GM18507 (cell line): Measurements from ENCODE around the gene SERPINE3.

Experiments used
- DNase-seq: peaks from one replicate; pipeline ENCODE4 v3.0.0; 2011; ENCODE audit warnings: low read depth; ENCODE audit not compliant: insufficient read length; ENCODE audit errors: extremely low spot score
- FAIRE-seq: peaks from 2 replicates; lab custom pipeline; 2011; peaks lifted over from hg19 to GRCh38; lab: Jason Lieb, UNC

The SERPINE3 gene

GRCh38 chr13:51357928-51358595 lies 18.6 kb downstream of the SERPINE3 start:
- DNase-seq (no peak), FAIRE-seq (no peak)

DNA sequence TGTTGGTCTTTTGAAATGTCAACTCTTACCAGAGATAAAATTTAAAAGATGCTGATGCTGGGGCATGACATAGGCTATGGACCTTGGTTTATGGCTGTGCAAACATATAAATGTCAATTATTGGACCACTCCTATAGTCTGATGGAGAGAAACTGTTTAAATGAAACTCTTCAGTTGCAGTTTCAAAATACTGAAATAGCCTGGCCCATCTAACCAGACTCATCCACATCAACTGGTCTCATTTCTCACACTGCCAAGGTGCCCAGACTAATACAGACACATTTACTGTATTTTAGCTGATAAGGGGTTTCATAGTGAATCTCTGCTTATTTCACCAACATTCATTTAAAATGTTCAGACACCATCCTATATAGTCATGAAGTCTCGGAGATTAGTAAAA lies 19.9 kb downstream of the SERPINE3 start:
- FAIRE-seq (peak; percentile 54), DNase-seq (no peak)

- no peak for FAIRE-seq
- no peak for DNase-seq
Observed at GRCh38 chr13:51360489-51360888, 21.0 kb downstream of the SERPINE3 start.

GRCh38 chr13:51361106-51361505 lies 21.6 kb downstream of the SERPINE3 start:
- DNase-seq (no peak), FAIRE-seq (peak; percentile 9)

GRCh38 chr13:51363625-51364024 lies 24.1 kb downstream of the SERPINE3 start:
- no peak for DNase-seq
- FAIRE-seq: no peak

DNA sequence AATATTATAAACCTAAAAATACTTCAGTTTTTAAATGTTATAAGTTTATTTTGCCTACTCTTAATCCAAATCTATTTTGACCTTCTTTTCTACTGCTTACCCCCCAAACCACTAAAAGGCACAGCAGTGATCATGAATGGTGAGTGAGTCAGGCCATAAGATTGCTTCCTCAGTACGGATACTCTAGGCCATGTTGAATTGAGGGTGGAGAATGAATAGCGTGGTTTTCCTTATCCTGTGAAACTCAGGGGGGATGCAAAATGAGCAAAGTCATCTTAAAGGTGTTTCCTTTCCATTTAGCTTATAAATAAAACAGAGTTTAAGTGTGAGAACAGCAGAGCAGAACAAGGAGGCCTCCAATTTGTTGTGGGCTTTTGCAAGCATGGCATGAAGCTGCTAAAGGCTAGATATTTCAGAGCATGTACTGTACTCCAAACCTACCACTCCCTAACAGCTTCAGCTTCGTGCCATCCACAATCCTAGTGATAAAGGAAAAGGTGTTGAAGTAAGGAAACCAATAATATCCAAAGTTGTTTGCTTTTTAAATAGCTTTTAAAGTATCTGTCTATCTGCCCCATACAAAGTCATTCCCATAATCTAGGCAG lies 25.0 kb downstream of the SERPINE3 start:
- FAIRE-seq (no peak), DNase-seq (no peak)

- FAIRE-seq: no peak
- DNase-seq: no peak
Observed at GRCh38 chr13:51370116-51370515, 30.6 kb downstream of the SERPINE3 start.

DNA sequence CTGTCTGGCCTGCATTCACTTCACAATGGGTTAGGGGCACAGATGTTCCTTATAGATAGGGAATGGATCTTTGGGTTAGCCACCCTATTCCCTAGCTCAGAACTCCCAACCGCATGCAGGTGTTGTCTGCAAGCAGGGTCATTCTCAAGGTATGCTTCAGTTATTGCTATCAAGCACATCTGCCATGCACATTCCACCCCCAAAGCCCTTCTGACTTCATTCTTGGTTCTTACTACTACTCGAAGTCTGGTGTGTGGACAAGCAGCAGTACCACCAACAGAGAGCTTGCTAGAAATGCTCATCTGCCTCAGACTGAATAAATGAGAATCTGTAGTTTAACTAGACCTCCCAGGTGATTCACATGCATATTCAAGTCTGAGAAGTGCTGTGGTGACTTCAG lies 31.3 kb downstream of the SERPINE3 start:
- no peak for DNase-seq
- FAIRE-seq: no peak

- no peak for DNase-seq
- no peak for FAIRE-seq
Observed at GRCh38 chr13:51371768-51372399, 32.4 kb downstream of the SERPINE3 start.

- DNase-seq: no peak
- no peak for FAIRE-seq
Observed at GRCh38 chr13:51373451-51373850, 34.0 kb downstream of the SERPINE3 start.

DNA sequence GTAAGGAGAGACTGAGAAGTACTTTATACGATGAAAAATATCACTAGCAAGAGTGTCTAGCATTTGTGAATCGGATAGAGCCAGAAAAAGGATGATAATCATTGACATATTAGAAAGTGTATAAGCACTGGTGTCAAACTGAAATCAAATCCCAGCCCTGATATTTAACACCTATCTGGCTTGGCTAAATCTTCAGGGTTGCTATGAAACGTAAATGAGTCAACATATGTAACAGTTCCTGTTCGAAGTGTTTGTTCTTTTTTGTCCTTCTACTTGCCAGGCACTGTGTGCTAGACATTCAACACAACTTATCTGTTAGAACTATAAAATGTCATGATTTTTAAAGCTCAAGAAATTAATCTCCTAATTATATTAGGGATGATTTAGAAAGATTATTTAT lies 40.8 kb downstream of the SERPINE3 start:
- FAIRE-seq: no peak
- no peak for DNase-seq

DNA sequence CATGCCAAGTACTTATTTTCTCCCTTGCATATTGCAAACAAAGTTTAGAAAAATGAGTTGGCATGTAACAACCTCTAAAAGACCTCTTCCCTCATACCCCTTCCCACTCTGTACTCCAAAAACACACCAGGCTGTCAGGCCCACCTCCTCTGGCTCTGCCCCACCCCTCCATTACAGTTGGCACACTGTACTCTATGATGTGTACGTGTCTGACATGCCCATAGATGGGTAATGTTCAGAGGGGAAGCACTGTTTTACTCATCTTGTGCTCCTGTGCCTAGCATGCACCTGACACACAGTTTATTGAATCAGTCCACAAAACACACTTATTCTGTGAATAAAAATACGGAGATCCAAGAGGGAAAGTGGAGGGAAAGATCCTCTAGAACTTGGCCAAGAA lies 45.6 kb downstream of the SERPINE3 start:
- FAIRE-seq: no peak

GRCh38 chr13:51394724-51395123 lies 55.2 kb downstream of the SERPINE3 start:
- FAIRE-seq (no peak), DNase-seq (no peak)

More for the DNA sequence above, 45.6 kb downstream of the SERPINE3 start:
- no peak for DNase-seq

DNA sequence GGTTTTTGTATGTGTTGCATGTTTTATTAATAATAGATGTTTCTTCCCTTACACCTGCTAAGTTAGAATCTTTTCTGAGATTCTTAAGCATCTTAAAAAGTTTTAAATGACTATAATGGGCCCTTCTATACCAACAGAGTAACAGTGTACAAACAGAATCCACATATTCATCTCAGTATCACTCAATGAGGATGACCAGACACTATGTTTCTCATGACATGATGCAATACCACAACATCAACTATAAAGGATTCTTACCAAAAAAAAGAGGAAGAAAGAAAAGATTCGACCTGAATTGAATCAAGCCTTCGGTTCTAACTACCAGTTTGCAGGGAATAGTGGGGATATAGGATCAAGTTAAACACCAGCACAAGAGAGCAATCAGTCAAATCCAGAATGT lies 56.9 kb downstream of the SERPINE3 start:
- peak; percentile 72 for FAIRE-seq
- DNase-seq: peak; percentile 7

- no peak for FAIRE-seq
- DNase-seq: no peak
Observed at GRCh38 chr13:51397262-51397941, 57.9 kb downstream of the SERPINE3 start.

GRCh38 chr13:51405176-51405575 lies 65.7 kb downstream of the SERPINE3 start:
- no peak for FAIRE-seq
- no peak for DNase-seq

DNA sequence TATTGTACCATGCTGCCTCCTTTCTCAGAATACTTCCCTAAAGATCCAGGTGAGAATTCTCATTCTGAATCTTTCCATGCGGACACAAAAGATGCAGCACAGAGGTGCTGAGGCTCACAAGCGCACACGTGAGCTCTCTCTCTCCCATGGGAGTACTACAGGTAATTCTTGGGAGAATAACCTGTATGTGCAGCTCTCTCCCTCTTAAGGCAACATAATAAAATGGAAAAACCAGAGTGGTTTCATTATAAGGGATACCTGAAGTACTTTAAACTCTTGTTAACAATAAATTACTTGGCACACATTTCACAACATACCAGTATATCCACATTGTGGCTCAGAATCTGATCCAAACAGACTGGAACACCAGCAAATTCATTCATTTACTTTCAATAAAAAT lies 72.9 kb downstream of the SERPINE3 start:
- FAIRE-seq (no peak), DNase-seq (no peak)
